ENCODE measurements around the gene SEMA6A. TPM values are rescaled to one million over a fixed set of nuclear protein-coding genes. Genes with fewer than 3 reads are reported as not detected.

SEMA6A gene
- total and polyA plus RNA-seq, 10 of the 15 experiments (the other 5 are each of a cell fraction or from before 2014, with no cell fraction given) = 0.16 to 10.2 (median 1.1) TPM

GRCh38 chr5:116504593-116505166, 69.9 kb downstream of the SEMA6A start:
- no peak for ATAC-seq
- no peak for FAIRE-seq
- ChIA-PET CTCF (no interaction called here), POLR2A (no interaction called here), SMC1A (ENCODE audit: uncharacterized antibody, unreplicated experiment) (interaction anchor here (1.3 to 2.4 kb wide), 3 partner anchors 11 to 18 kb away, joined by 3 to 8 read pairs (median 3); no protein-coding TSS in a partner anchor), RAD21 (ENCODE audit: unreplicated experiment) (no interaction called here)
- Histone ChIP-seq H3K27me3 (replicated peaks in 1 of 2; ENCODE audit: control insufficient read depth in 2 of 2, insufficient read depth in 2 of 2, low read length in 1 of 2) (no peaks in the 10 kb centered on the region), H2AFZ (ENCODE audit: control insufficient read depth, low read depth, low read length) (no peak overlapping the region), H3K9ac (ENCODE audit: control insufficient read depth, insufficient read depth, low read length) (no peak overlapping the region), H3K4me2 (ENCODE audit: control insufficient read depth, insufficient read depth) (no peak overlapping the region), H3K4me1 (ENCODE audit: control insufficient read depth, insufficient read depth, low read length) (no peaks in the 10 kb centered on the region), H3K27ac (ENCODE audit: control insufficient read depth, insufficient read depth) (no peak overlapping the region), H3K4me3 (no peak overlapping the region), H3K36me3 (ENCODE audit: control insufficient read depth in 2 of 2, insufficient read depth in 2 of 2, low read length in 1 of 2) (no peaks in the 10 kb centered on the region), H3K9me3 (replicated peaks; ENCODE audit: control insufficient read depth, insufficient read depth, low read length) (no peaks in the 10 kb centered on the region), H4K20me1 (ENCODE audit: control insufficient read depth, insufficient read depth) (no peaks in the 10 kb centered on the region), H3K79me2 (ENCODE audit: control insufficient read depth, insufficient read depth, low read length) (no peaks in the 10 kb centered on the region)
- intact Hi-C loops (cut with micrococcal nuclease; ENCODE audit: unreplicated experiment) = no loop called here
- no peak for TF ChIP-seq CEBPZ (IDR thresholded peaks at IDR 0.05; ENCODE audit: low read depth, low read length)
- TF ChIP-seq HDAC2 (IDR thresholded peaks at IDR 0.05) = no peak
- TF ChIP-seq TBL1XR1 (IDR thresholded peaks at IDR 0.05; ENCODE audit: low read depth, low read length) = no peak
- no peak for TF ChIP-seq MEF2B (IDR thresholded peaks at IDR 0.05; ENCODE audit: partially characterized antibody, poor library complexity, severe bottlenecking)
- TF ChIP-seq MXI1 (IDR thresholded peaks at IDR 0.05; ENCODE audit: low read depth, low read length) = no peak
- TF ChIP-seq PML (IDR thresholded peaks at IDR 0.05; ENCODE audit: low read length) = no peak
- no peak for TF ChIP-seq BMI1 (IDR thresholded peaks at IDR 0.05; ENCODE audit: borderline replicate concordance)
- BruUV-seq (replicated peaks) = no TSS peak
- in situ Hi-C loops (cut with MboI) = no loop called here
- DNase-seq (ENCODE audit: low read depth, low spot score) = no peak
- WGBS (ENCODE audit: insufficient coverage, insufficient replicate concordance, low lambda C conversion rate, missing lambda C conversion rate) = 68% methylated on average over 8 of the region's 8 CpGs
